Stomach (tissue), 9 donors: ENCODE data around the gene IFNA6. TPM values are rescaled to one million over a fixed set of nuclear protein-coding genes. Genes with fewer than 3 reads are reported as not detected.

Source experiments
- DNase-seq, 2 donors: peaks; one replicate each; pipeline versions ENCODE4 v3.0.0 to v3.0.0-alpha.2; 2013 to 2019
- H3K27ac ChIP-seq, 5 donors: fragments of 200-600 bp in 4 of 5; sonication (generic) in 4 of 5; one replicate each; pipeline ENCODE4 v1.5.1; 2013 to 2019; ENCODE audit warnings: mild to moderate bottlenecking in 1 of 5, moderate library complexity in 1 of 5
- H3K27me3 ChIP-seq, 3 donors: fragments of 200-600 bp; sonication (generic); one replicate each; pipeline ENCODE4 v1.5.1; 2017 to 2019; ENCODE audit warnings: mixed run types in 1 of 3
- H3K36me3 ChIP-seq, 4 donors: fragments of 200-600 bp; sonication (generic); 1 replicate in 3 of 4; 2 replicates in 1 of 4; pipeline ENCODE4 v1.5.1; 2016 to 2019
- H3K4me1 ChIP-seq, 4 donors: fragments of 200-600 bp; sonication (generic); one replicate each; pipeline ENCODE4 v1.5.1; 2016 to 2019
- H3K4me3 ChIP-seq, 4 donors: fragments of 200-600 bp; sonication (generic) in 3 of 4; one replicate each; pipeline ENCODE4 v1.5.1; 2016 to 2019; ENCODE audit warnings: mild to moderate bottlenecking in 1 of 4
- H3K9me3 ChIP-seq, 4 donors: fragments of 200-600 bp; sonication (generic); one replicate each; pipeline ENCODE4 v1.5.1; 2016 to 2019
- EP300 ChIP-seq: sonication (generic); formaldehyde crosslinking; IDR thresholded peaks from one replicate; pipeline ENCODE4 v1.6.1; 2017; ENCODE audit warnings: antibody characterized with exemption
- POLR2A ChIP-seq, 4 donors: fragments of 450-650 bp; IDR thresholded peaks; one replicate each; pipeline ENCODE4 v1.6.1; 2016; ENCODE audit warnings: antibody characterized with exemption in 4 of 4, control low read depth in 2 of 4, mild to moderate bottlenecking in 1 of 4, moderate library complexity in 1 of 4
- POLR2AphosphoS5 ChIP-seq, 3 donors: sonication (generic); formaldehyde crosslinking; IDR thresholded peaks; one replicate each; pipeline ENCODE4 v1.6.1; 2016; ENCODE audit warnings: antibody characterized with exemption in 3 of 3
- WGBS, 5 donors: extraction: QIAGEN DNeasy Blood & Tissue Kit in 3 of 5; methylation state at CpG; one replicate each; pipeline versions ENCODE4 v1.1.5 to v1.1.7; 2013 to 2018; 5-methylcytosine and 5-hydroxymethylcytosine counted together
- intact Hi-C: fragments of 100-400 bp; cut with DNase I; formaldehyde crosslinking; loops from one replicate; pipeline ENCODE4 v1.15.1; 2023; ENCODE audit warnings: low total_unique reads
- polyA plus RNA-seq, 3 donors: library from polyadenylated mRNA; stranded (reverse); fragments of 200-250 nt; gene quantifications; one replicate each; pipeline ENCODE4 v1.2.3, GENCODE V29; 2013
- total RNA-seq, 5 donors: library from RNA; depleted of rRNA; stranded (reverse); fragments of >200 nt; gene quantifications; one replicate each; pipeline versions ENCODE4 v1.1.0 to v1.2.3, GENCODE V29; 2014 to 2016
- TF ChIP-seq, protein P1 (sequence below), 7 experiments: fragments of 450-650 bp in 4 of 7; fragments of 200-600 bp in 3 of 7; sonication (generic) in 3 of 7; IDR thresholded peaks; one replicate each; pipeline ENCODE4 v1.5.1; 2016 to 2019; ENCODE audit warnings: antibody characterized with exemption in 7 of 7, control low read depth in 2 of 7, mild to moderate bottlenecking in 1 of 7
- donor health status: healthy with polysubstance abuse.
- donor health status: Bipolar disorder and iron deficiency.
- donor health status: healthy.

Gene IFNA6
- total and polyA plus RNA-seq, 8 donors = not detected

DNA sequence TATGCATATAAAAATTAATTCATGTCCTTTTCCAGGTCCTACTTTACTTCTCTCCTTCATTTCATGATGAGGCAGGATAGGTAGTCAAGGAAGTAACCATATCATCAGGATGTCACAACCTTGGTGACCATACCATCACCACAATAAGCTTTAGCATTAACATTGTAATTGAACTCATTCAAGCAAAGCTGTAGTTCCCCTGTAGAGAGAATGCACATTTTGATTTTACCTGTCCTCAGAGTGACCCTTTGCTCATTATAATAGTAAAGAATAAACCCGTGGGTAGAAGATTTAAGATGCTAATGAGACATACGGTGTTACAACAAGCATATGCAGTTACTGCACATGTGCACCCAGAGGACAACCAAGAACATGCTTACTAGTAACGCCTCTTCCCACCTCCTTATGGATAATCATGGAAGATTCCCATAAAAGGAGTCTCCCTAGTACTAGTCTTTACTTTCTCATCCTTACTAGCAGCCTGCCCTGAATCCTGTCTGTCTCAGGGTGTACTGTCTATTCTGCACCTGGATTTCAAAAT lies 2.2 kb downstream of the IFNA6 start:
- intact Hi-C loops = no loop called here
- Histone ChIP-seq H3K36me3 (no peaks in the 10 kb centered on the region), H3K4me1 (no peaks in the 10 kb centered on the region), H3K27me3 (peaks cover 0 to 8% (median 0%) of the 10 kb centered on the region in 3 donors), H3K9me3 (peaks cover 0 to 6% (median 3%) of the 10 kb centered on the region in 4 donors), H3K4me3 (no peak overlapping the region), H3K27ac (no peak overlapping the region)
- no peak for DNase-seq
- TF ChIP-seq POLR2A (IDR thresholded peaks at IDR 0.05) (no peak), POLR2AphosphoS5 (IDR thresholded peaks at IDR 0.05) (no peak), EP300 (no peak)
- TF ChIP-seq, protein P1, sequence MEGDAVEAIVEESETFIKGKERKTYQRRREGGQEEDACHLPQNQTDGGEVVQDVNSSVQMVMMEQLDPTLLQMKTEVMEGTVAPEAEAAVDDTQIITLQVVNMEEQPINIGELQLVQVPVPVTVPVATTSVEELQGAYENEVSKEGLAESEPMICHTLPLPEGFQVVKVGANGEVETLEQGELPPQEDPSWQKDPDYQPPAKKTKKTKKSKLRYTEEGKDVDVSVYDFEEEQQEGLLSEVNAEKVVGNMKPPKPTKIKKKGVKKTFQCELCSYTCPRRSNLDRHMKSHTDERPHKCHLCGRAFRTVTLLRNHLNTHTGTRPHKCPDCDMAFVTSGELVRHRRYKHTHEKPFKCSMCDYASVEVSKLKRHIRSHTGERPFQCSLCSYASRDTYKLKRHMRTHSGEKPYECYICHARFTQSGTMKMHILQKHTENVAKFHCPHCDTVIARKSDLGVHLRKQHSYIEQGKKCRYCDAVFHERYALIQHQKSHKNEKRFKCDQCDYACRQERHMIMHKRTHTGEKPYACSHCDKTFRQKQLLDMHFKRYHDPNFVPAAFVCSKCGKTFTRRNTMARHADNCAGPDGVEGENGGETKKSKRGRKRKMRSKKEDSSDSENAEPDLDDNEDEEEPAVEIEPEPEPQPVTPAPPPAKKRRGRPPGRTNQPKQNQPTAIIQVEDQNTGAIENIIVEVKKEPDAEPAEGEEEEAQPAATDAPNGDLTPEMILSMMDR (IDR thresholded peaks at IDR 0.05) = no peak
- WGBS, 5 donors = 73 to 81% (median 74%) methylated on average over 3 of the region's 3 CpGs

DNA sequence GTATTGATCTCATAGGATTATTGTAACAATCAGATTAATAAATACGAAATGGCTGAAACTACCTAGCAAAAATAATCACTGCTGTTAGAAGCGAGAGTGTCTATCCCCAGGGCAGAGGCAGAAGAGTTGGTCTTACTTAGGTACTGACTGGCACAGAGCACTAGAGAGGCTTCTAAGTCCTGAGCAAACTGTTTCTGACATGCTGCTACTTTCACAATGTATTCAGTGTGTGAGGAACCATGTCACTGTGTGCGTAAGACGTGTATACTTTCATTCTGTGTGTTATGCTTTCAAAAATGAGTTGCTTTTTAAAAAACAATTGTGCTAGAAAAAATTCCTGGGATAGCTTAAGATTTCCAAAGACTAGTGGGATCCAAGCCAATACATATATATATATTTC lies 10.0 kb downstream of the IFNA6 start:
- H3K27ac ChIP-seq = no peak overlapping the region
- H3K27me3 ChIP-seq = no peaks in the 10 kb centered on the region
- 79 to 89% (median 86%) methylated on average over 4 of the region's 4 CpGs for WGBS, 5 donors
- no peak overlapping the region for H3K4me3 ChIP-seq
- H3K9me3 ChIP-seq = peaks cover 0 to 6% (median 3%) of the 10 kb centered on the region in 4 donors
- H3K36me3 ChIP-seq = no peaks in the 10 kb centered on the region
- TF ChIP-seq, protein P1 (IDR thresholded peaks at IDR 0.05) = no peak
- TF ChIP-seq POLR2A (IDR thresholded peaks at IDR 0.05) = no peak
- TF ChIP-seq EP300 = no peak
- TF ChIP-seq POLR2AphosphoS5 (IDR thresholded peaks at IDR 0.05) = no peak
- H3K4me1 ChIP-seq = peaks cover 0 to 4% (median 1%) of the 10 kb centered on the region in 4 donors
- DNase-seq = no peak
- intact Hi-C loops = no loop called here

GRCh38 chr9:21336457-21336856 lies 14.2 kb downstream of the IFNA6 start:
- H3K4me3 ChIP-seq = no peak overlapping the region
- no peak for DNase-seq
- no peaks in the 10 kb centered on the region for H3K27me3 ChIP-seq
- TF ChIP-seq EP300 = no peak
- no peak for TF ChIP-seq POLR2A (IDR thresholded peaks at IDR 0.05)
- TF ChIP-seq POLR2AphosphoS5 (IDR thresholded peaks at IDR 0.05) = no peak
- TF ChIP-seq, protein P1 (IDR thresholded peaks at IDR 0.05) = no peak
- H3K9me3 ChIP-seq = no peaks in the 10 kb centered on the region
- H3K36me3 ChIP-seq = peaks cover 0 to 10% (median 0%) of the 10 kb centered on the region in 4 donors
- intact Hi-C loops = no loop called here
- no peak overlapping the region for H3K27ac ChIP-seq
- H3K4me1 ChIP-seq = peaks cover 23 to 37% (median 29%) of the 10 kb centered on the region in 4 donors

DNA sequence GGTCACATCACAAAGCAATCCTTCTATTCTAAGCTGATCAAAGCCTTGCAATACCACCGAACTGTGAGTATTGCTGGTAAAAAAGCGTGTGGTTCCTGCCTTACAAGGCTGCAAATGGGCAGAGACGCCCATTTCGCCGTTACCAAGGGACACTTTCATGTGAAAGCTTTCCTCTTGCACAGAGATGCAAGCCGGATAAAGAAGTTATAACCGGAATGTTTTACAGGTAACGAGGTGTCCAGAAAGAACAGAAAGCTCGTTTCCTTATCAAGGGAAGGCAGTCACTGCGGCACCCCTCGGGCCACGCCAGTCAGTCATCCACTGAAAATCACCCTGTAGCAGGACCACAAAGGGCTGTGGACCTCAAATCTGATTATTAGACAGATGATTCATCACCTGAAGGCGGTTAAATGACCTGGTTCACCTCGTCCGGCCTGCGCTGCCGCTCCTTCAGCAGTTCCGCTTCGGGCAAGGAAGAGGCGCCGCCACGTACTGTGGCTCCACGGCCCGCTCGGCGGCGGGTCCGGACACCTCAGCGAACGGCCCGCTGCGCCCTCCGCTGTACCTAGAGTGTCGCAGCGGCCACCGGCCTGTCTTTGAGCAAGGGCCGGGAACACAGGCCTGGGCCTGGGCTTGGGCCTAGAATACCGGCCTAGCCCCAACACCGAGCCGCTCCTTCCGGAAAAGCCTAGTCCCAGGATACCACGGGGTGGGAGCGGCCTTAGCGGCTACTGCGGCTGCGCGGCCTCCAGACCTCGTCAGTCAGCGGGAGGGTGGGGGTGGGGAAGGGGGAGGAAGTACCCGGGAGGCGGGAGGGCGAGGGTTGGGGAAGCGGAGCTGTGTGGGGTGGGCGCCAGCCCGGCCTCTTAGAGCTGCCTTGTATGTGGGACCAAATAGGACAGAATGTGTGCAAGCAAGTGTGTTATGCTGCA lies 15.7 kb downstream of the IFNA6 start, which contains the start of gene KLHL9:
Gene KLHL9 (minus strand): TSS at position 704 of the 932 bp plus-strand sequence. CDS start 545 bp downstream, at position 159.
- peak; percentile 93 to 98 for DNase-seq
- peaks cover 0 to 10% (median 0%) of the 10 kb centered on the region in 4 donors for H3K36me3 ChIP-seq
- WGBS, 5 donors = 0 to 1% (median 0%) methylated on average over 22 to 55 of the region's 55 CpGs
- no peaks in the 10 kb centered on the region for H3K27me3 ChIP-seq
- peak within 1 kb of the TSS; percentile 88 to 95 (median 93) for H3K27ac ChIP-seq
- H3K4me1 ChIP-seq = peaks cover 26 to 52% (median 41%) of the 10 kb centered on the region in 4 donors
- TF ChIP-seq POLR2A (IDR thresholded peaks at IDR 0.05) = peak in 1 of 4 donors; percentile 42
- peak; percentile 64 to 87 (median 85) for TF ChIP-seq POLR2AphosphoS5 (IDR thresholded peaks at IDR 0.05)
- TF ChIP-seq, protein P1 (IDR thresholded peaks at IDR 0.05) = no peak
- peak within 1 kb of the TSS; percentile 66 to 79 (median 72) for H3K4me3 ChIP-seq
- intact Hi-C loops = no loop called here
- H3K9me3 ChIP-seq = no peaks in the 10 kb centered on the region
